MV-4-11 (cell line): ENCODE results near the gene CYP4X1.
"Not testable (repeated sequence)": the region's sequence is repeated elsewhere in the genome, so short reads cannot be mapped to it uniquely, and the experiment has no call there.

Experiments used
- DNase-seq: peaks from one replicate; lab custom pipeline; 2025; lab: John Stamatoyannopoulos, UW

Gene CYP4X1

DNA sequence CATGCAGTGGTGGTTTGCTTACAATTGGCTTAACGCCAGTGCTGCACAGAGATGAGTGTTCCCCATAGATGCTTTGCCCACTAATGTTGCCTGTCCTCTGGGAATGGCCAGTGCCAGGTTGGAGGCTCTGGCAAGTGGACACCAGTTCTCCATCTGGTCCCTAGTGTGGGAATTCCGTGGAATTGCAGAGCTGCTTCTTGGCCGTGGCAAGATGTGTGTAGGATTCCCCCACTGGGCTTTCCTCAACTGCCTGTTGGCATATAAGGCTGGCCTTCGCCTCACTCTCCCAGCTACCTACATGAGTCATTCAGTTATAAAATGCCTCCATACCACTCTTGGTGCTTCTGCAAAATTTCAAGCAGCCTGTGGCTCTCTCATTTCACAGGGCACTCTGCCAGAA lies 45.6 kb downstream of the CYP4X1 start:
- not testable (repeated sequence) for DNase-seq

DNA sequence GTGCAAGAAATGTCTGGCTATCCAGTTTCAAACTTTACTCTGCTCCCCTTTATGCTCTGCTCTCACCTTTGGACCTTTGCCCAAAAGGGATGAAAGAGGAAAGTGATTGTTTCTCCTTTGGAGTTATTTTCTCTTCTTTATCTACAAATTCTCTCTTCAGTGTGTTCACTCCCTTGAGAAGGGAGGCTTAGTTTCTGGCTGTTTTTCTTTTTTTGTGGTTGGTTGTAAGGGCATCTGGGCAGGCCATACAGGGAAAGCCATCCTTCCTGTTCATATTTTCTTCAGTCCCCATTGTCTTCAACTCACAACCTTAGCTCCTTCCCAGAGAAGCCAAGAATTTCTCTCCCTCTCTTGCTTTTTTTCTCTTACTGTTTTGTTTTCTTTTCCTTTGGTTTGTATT lies 46.0 kb downstream of the CYP4X1 start:
- not testable (repeated sequence) for DNase-seq

DNA sequence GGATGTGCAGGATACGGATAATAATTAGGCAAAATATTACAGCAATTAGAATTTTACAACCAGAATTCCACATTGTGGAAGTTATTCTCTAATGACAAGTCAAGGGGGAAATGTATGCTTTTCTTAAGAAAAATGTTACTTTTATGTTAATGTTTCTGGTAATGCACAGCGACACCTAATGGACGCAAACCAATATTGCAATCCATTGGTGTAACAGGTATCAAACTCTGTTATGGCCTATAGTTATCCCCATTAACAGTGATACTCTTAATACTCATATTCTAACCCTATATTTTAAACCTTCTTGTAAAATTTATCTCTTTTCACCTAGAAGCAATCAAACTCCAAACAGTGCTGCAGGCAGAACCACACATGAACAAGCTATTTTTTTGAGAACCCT lies 65.9 kb downstream of the CYP4X1 start:
- not testable (repeated sequence) for DNase-seq

DNA sequence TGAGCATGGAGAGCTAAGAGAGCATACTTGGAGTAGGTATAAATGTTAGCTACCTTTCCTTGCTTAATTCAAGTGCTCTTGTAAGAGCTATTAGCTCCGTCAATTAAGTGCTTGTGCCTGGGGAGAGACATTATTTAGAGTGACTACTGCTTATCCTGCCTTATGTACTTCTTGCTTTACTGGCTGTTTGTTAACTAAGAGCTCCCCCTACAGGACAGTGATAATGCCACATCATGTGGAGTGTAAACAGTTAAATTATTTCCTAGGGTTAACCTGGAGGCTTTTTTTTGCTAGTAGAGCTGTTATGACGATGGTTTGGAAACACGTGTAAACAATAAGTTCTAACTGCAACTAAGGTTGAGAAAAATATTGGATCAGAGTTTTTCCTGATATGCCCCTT lies 68.0 kb downstream of the CYP4X1 start:
- DNase-seq = not testable (repeated sequence)
